Keratinocyte (primary cell): Measurements from ENCODE around the gene ZBTB7B.

ENCODE experiments used
- EZH2 ChIP-seq: IDR thresholded peaks from one replicate; pipeline ENCODE4 v1.6.1; 2012; ENCODE audit warnings: inconsistent platforms, mild to moderate bottlenecking, low read length, moderate library complexity
- TF ChIP-seq, protein P1 (sequence below), 3 experiments: IDR thresholded peaks in 1 of 3; conservative IDR thresholded peaks in 1 of 3; optimal IDR thresholded peaks in 1 of 3; 2 replicates in 2 of 3; 3 replicates in 1 of 3; pipeline versions ENCODE3 to v1.5.1; 2011; ENCODE audit warnings: low read length in 3 of 3, mild to moderate bottlenecking in 3 of 3, moderate library complexity in 2 of 3, control low read depth in 1 of 3, inconsistent platforms in 1 of 3; ENCODE audit not compliant: insufficient read depth in 2 of 3; ENCODE audit errors: extremely low read depth in 1 of 3

GRCh38 chr1:155002464-155003226 lies at the start of gene ZBTB7B:
- TF ChIP-seq, protein P1, sequence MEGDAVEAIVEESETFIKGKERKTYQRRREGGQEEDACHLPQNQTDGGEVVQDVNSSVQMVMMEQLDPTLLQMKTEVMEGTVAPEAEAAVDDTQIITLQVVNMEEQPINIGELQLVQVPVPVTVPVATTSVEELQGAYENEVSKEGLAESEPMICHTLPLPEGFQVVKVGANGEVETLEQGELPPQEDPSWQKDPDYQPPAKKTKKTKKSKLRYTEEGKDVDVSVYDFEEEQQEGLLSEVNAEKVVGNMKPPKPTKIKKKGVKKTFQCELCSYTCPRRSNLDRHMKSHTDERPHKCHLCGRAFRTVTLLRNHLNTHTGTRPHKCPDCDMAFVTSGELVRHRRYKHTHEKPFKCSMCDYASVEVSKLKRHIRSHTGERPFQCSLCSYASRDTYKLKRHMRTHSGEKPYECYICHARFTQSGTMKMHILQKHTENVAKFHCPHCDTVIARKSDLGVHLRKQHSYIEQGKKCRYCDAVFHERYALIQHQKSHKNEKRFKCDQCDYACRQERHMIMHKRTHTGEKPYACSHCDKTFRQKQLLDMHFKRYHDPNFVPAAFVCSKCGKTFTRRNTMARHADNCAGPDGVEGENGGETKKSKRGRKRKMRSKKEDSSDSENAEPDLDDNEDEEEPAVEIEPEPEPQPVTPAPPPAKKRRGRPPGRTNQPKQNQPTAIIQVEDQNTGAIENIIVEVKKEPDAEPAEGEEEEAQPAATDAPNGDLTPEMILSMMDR (optimal IDR thresholded peaks at IDR 0.05 in 1 of 3, IDR thresholded peaks at IDR 0.05 in 1 of 3, conservative IDR thresholded peaks at IDR 0.05 in 1 of 3; ENCODE audit: extremely low read depth in 1 of 3, insufficient read depth in 2 of 3, low read length in 3 of 3) = no peak
- no peak for TF ChIP-seq EZH2
